ENCODE data around the gene XXYLT1. TPM values are rescaled to one million over a fixed set of nuclear protein-coding genes. Genes with fewer than 3 reads are reported as not detected.

XXYLT1 gene
- total and polyA plus RNA-seq, 10 of the 15 experiments (the other 5 are each of a cell fraction or from before 2014, with no cell fraction given): 1.2 to 14.2 (median 9.3) TPM

GRCh38 chr3:195063581-195064193, 207.3 kb downstream of the XXYLT1 start:
- ChIA-PET POLR2A (no interaction called here), CTCF (interaction anchor here (0.5 to 1.9 kb wide), 2 partner anchors 43 to 93 kb away, joined by 3 to 5 read pairs; no protein-coding TSS in a partner anchor), SMC1A (ENCODE audit: uncharacterized antibody, unreplicated experiment) (interaction anchor here (0.5 to 0.7 kb wide), 2 partner anchors 372 to 388 kb away, joined by 3 read pairs; no protein-coding TSS in a partner anchor), RAD21 (ENCODE audit: unreplicated experiment) (no interaction called here)
- DNase-seq (ENCODE audit: low read depth, low spot score) (no peak), ATAC-seq (peak; percentile 21; the same call in 2 of the 3 replicates), FAIRE-seq (no peak)
- H3K4me2 ChIP-seq (ENCODE audit: control insufficient read depth, insufficient read depth): no peak overlapping the region
- no peak overlapping the region for H3K4me3 ChIP-seq
- H3K4me1 ChIP-seq (ENCODE audit: control insufficient read depth, insufficient read depth, low read length): peaks cover 6% of the 10 kb centered on the region
- no peak overlapping the region for H2AFZ ChIP-seq (ENCODE audit: control insufficient read depth, low read depth, low read length)
- H4K20me1 ChIP-seq (ENCODE audit: control insufficient read depth, insufficient read depth): no peaks in the 10 kb centered on the region
- intact Hi-C loops (cut with micrococcal nuclease; ENCODE audit: unreplicated experiment): no loop called here
- WGBS (ENCODE audit: insufficient coverage, insufficient replicate concordance, low lambda C conversion rate, missing lambda C conversion rate): 32% methylated on average over 9 of the region's 9 CpGs
- no TSS peak for BruUV-seq (replicated peaks)
- H3K27ac ChIP-seq (ENCODE audit: control insufficient read depth, insufficient read depth): no peak overlapping the region
- H3K9ac ChIP-seq (ENCODE audit: control insufficient read depth, insufficient read depth, low read length): no peak overlapping the region
- H3K9me3 ChIP-seq (replicated peaks; ENCODE audit: control insufficient read depth, insufficient read depth, low read length): no peaks in the 10 kb centered on the region; the same call in 2 of the 3 replicates
- H3K36me3 ChIP-seq (ENCODE audit: control insufficient read depth in 2 of 2, insufficient read depth in 2 of 2, low read length in 1 of 2): no peaks in the 10 kb centered on the region
- in situ Hi-C loops (cut with MboI): no loop called here
- no peak for TF ChIP-seq TCF3 (IDR thresholded peaks at IDR 0.05; ENCODE audit: borderline replicate concordance, insufficient read depth, low read depth, low read length)
- TF ChIP-seq RUNX3 (IDR thresholded peaks at IDR 0.05; ENCODE audit: low read length): peak; percentile 46; the same call in 1 of the 2 replicates
- H3K79me2 ChIP-seq (ENCODE audit: control insufficient read depth, insufficient read depth, low read length): no peaks in the 10 kb centered on the region
- no peaks in the 10 kb centered on the region for H3K27me3 ChIP-seq (replicated peaks in 1 of 2; ENCODE audit: control insufficient read depth in 2 of 2, insufficient read depth in 2 of 2, low read length in 1 of 2)

DNA sequence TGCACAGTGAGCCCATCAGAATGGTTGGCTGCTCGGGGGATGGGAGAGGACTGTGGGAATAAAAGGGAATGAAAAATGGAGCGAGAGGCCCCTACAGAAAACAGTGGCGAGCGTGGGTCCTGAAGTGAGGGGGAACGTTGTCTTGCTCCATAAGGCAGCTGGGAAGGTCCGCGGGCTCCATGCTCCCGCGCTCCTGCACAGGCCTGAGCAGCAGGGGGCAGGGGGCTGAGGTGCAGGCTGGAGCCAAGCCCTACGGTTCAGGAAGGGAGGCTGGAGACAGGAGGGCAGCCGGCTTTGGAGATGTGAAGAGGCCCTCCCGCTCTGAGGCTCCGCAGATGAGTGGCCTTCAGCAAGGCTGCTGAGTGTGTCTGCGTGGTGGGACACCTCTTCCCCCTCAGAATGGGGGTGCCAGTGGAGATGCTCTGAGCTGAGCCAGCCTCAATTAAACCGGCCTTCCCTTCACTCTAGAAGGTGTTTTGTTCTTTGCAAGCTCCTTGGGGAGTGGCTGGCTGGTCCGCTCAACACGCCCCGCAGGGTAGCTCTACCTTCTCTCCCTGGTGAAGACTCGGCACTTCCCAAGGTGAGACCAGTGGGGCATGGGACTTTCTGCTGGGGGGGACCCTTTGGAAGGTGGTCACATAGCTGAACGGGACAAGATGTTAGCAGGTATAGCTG, 208.0 kb downstream of the XXYLT1 start:
- H3K9me3 ChIP-seq (replicated peaks; ENCODE audit: control insufficient read depth, insufficient read depth, low read length): no peaks in the 10 kb centered on the region; the same call in 2 of the 3 replicates
- in situ Hi-C loops (cut with MboI): no loop called here
- BruUV-seq (replicated peaks): no TSS peak
- RAD21 ChIA-PET (ENCODE audit: unreplicated experiment): interaction anchor here (0.7 kb wide), 1 partner anchor 122 kb away, joined by 3 read pairs; no protein-coding TSS in a partner anchor
- POLR2A ChIA-PET: no interaction called here
- ATAC-seq (no peak), FAIRE-seq (no peak), DNase-seq (ENCODE audit: low read depth, low spot score) (no peak)
- TF ChIP-seq RAD51 (IDR thresholded peaks at IDR 0.05) (no peak), RBBP5 (conservative IDR thresholded peaks at IDR 0.05) (no peak), CHD4 (IDR thresholded peaks at IDR 0.05) (no peak), NR2C2 (IDR thresholded peaks at IDR 0.05; ENCODE audit: borderline replicate concordance, control insufficient read depth, insufficient read length, low read depth) (no peak), HSF1 (IDR thresholded peaks at IDR 0.05; ENCODE audit: low read depth, low read length) (no peak)
- TF ChIP-seq, protein P1, sequence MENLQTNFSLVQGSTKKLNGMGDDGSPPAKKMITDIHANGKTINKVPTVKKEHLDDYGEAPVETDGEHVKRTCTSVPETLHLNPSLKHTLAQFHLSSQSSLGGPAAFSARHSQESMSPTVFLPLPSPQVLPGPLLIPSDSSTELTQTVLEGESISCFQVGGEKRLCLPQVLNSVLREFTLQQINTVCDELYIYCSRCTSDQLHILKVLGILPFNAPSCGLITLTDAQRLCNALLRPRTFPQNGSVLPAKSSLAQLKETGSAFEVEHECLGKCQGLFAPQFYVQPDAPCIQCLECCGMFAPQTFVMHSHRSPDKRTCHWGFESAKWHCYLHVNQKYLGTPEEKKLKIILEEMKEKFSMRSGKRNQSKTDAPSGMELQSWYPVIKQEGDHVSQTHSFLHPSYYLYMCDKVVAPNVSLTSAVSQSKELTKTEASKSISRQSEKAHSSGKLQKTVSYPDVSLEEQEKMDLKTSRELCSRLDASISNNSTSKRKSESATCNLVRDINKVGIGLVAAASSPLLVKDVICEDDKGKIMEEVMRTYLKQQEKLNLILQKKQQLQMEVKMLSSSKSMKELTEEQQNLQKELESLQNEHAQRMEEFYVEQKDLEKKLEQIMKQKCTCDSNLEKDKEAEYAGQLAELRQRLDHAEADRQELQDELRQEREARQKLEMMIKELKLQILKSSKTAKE (IDR thresholded peaks at IDR 0.05; ENCODE audit: low read depth, poor library complexity, severe bottlenecking): no peak
- TF ChIP-seq, protein P2, sequence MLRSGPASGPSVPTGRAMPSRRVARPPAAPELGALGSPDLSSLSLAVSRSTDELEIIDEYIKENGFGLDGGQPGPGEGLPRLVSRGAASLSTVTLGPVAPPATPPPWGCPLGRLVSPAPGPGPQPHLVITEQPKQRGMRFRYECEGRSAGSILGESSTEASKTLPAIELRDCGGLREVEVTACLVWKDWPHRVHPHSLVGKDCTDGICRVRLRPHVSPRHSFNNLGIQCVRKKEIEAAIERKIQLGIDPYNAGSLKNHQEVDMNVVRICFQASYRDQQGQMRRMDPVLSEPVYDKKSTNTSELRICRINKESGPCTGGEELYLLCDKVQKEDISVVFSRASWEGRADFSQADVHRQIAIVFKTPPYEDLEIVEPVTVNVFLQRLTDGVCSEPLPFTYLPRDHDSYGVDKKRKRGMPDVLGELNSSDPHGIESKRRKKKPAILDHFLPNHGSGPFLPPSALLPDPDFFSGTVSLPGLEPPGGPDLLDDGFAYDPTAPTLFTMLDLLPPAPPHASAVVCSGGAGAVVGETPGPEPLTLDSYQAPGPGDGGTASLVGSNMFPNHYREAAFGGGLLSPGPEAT (IDR thresholded peaks at IDR 0.05; ENCODE audit: low read depth): no peak
- no peaks in the 10 kb centered on the region for H3K79me2 ChIP-seq (ENCODE audit: control insufficient read depth, insufficient read depth, low read length)
- peaks cover 6% of the 10 kb centered on the region for H3K4me1 ChIP-seq (ENCODE audit: control insufficient read depth, insufficient read depth, low read length)
- no peak overlapping the region for H3K4me2 ChIP-seq (ENCODE audit: control insufficient read depth, insufficient read depth)
- no peak overlapping the region for H3K27ac ChIP-seq (ENCODE audit: control insufficient read depth, insufficient read depth)
- no peaks in the 10 kb centered on the region for H3K27me3 ChIP-seq (replicated peaks in 1 of 2; ENCODE audit: control insufficient read depth in 2 of 2, insufficient read depth in 2 of 2, low read length in 1 of 2)
- no peak overlapping the region for H2AFZ ChIP-seq (ENCODE audit: control insufficient read depth, low read depth, low read length)
- CTCF ChIA-PET: interaction anchor here (0.5 to 1.9 kb wide), 2 partner anchors 44 to 94 kb away, joined by 3 to 5 read pairs; no protein-coding TSS in a partner anchor
- WGBS (ENCODE audit: insufficient coverage, insufficient replicate concordance, low lambda C conversion rate, missing lambda C conversion rate): 73% methylated on average over 16 of the region's 20 CpGs
- intact Hi-C loops (cut with micrococcal nuclease; ENCODE audit: unreplicated experiment): no loop called here
- SMC1A ChIA-PET (ENCODE audit: uncharacterized antibody, unreplicated experiment): no interaction called here
- H3K36me3 ChIP-seq (ENCODE audit: control insufficient read depth in 2 of 2, insufficient read depth in 2 of 2, low read length in 1 of 2): no peaks in the 10 kb centered on the region
- H4K20me1 ChIP-seq (ENCODE audit: control insufficient read depth, insufficient read depth): no peaks in the 10 kb centered on the region
- H3K4me3 ChIP-seq: no peak overlapping the region
- no peak overlapping the region for H3K9ac ChIP-seq (ENCODE audit: control insufficient read depth, insufficient read depth, low read length)
